Activated T-cell treated with anti-CD3 and anti-CD28 coated beads, Interleukin-2, amount 50 U/mL, for 48 hours (primary cell): ENCODE data around the gene SEC24B.
A peak's percentile ranks its signal among the peaks of the same experiment; 100 is the strongest.
"Not testable (repeated sequence)": the region's sequence is repeated elsewhere in the genome, so short reads cannot be mapped to it uniquely, and the experiment has no call there.

ENCODE experiments used
- DNase-seq, 2 experiments: peaks; one replicate each; pipeline ENCODE4 v3.0.0-alpha.2; 2020

Gene SEC24B

GRCh38 chr4:109434007-109434971, 674 bp downstream of the SEC24B start:
- peak; percentile 44 to 56 for DNase-seq

- DNase-seq, result no peak
Observed at GRCh38 chr4:109435635-109436034, 2.0 kb downstream of the SEC24B start.

GRCh38 chr4:109436504-109436903, 2.9 kb downstream of the SEC24B start:
- DNase-seq, result no peak

GRCh38 chr4:109440948-109441347, 7.3 kb downstream of the SEC24B start:
- no peak for DNase-seq

- no peak for DNase-seq
Observed at GRCh38 chr4:109441862-109442458, 8.3 kb downstream of the SEC24B start.

- DNase-seq, result no peak
Observed at GRCh38 chr4:109444182-109444844, 10.7 kb downstream of the SEC24B start.

GRCh38 chr4:109447278-109447677, 13.7 kb downstream of the SEC24B start:
- DNase-seq, result no peak

- no peak for DNase-seq
Observed at GRCh38 chr4:109451544-109452273, 18.1 kb downstream of the SEC24B start.

GRCh38 chr4:109453110-109453509, 19.5 kb downstream of the SEC24B start:
- DNase-seq, result not testable (repeated sequence)

GRCh38 chr4:109462297-109462696, 28.7 kb downstream of the SEC24B start:
- DNase-seq, result no peak

- no peak for DNase-seq
Observed at GRCh38 chr4:109462802-109463201, 29.2 kb downstream of the SEC24B start.

- DNase-seq, result no peak
Observed at GRCh38 chr4:109465069-109465468, 31.5 kb downstream of the SEC24B start.

- DNase-seq, result no peak
Observed at GRCh38 chr4:109469915-109470314, 36.3 kb downstream of the SEC24B start.

- DNase-seq, result no peak
Observed at GRCh38 chr4:109472343-109472761, 38.7 kb downstream of the SEC24B start.

GRCh38 chr4:109473824-109474223, 40.2 kb downstream of the SEC24B start:
- no peak for DNase-seq

GRCh38 chr4:109486007-109486406, 52.4 kb downstream of the SEC24B start:
- DNase-seq, result no peak

- DNase-seq, result no peak
Observed at GRCh38 chr4:109494563-109494962, 60.9 kb downstream of the SEC24B start.

- DNase-seq, result no peak
Observed at GRCh38 chr4:109495514-109495913, 61.9 kb downstream of the SEC24B start.

- DNase-seq, result no peak
Observed at GRCh38 chr4:109496875-109497274, 63.3 kb downstream of the SEC24B start.

GRCh38 chr4:109497511-109497910, 63.9 kb downstream of the SEC24B start:
- DNase-seq, result no peak

- DNase-seq, result no peak
Observed at GRCh38 chr4:109499513-109499912, 65.9 kb downstream of the SEC24B start.

GRCh38 chr4:109506890-109507289, 73.3 kb downstream of the SEC24B start:
- no peak for DNase-seq

GRCh38 chr4:109510687-109511086, 77.1 kb downstream of the SEC24B start:
- no peak for DNase-seq
